HG03097 (cell line): ENCODE data around the gene ATP6V0D1.

ENCODE experiments used
- ATAC-seq: cut with Tn5 transposase; IDR thresholded peaks from one replicate; pipeline ENCODE4 v1.9.1; 2021; ENCODE audit not compliant: unreplicated experiment, low FRiP score

The ATP6V0D1 gene

DNA sequence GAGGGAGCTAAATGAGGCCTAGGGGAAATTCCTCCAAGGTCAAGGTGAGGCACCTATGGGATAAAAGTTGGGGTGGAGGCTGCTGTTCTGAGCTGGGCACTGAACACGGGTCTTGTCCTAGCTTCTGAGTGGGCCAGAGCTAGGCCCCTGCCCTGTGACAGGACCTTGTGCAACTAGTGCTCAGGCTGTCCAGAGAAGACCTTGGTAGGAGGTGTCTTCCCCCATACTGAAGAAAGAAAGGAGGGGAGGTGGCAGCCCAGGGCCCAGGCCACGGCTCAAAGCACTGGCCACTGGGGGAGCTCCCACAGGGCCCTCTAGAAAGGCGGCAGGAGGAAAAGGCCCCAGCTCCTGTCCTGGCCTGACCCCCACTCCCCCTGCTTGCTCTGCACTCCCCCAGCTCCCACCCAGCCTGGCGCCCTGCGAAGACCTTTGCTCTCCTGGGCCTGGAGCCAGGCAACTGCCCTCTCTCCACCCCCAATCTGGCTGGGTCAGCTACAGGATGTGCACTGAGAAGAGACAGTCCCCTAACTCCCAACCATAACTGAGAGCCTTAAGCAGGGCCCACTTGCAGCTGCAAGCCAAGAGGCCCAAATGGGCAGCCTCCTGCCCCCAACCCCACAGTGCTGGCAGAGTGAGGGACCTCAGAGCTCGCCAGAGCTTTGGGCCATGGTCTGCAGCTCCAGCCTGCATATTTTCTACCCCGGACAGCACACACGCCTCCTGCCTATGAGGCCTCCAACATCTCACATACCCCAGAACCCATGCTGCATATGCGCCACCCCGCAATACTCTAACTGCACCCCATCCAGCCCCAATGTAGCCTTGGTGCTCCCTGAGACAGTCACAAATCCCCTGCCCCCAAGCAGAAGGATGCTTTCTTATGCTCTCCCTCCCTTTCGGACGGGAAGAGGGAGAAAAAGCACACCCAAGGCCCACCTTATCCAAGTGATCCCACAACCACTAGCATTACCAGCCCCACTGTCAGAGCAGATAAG is 34.7 kb downstream of the ATP6V0D1 start:
- no peak for ATAC-seq

DNA sequence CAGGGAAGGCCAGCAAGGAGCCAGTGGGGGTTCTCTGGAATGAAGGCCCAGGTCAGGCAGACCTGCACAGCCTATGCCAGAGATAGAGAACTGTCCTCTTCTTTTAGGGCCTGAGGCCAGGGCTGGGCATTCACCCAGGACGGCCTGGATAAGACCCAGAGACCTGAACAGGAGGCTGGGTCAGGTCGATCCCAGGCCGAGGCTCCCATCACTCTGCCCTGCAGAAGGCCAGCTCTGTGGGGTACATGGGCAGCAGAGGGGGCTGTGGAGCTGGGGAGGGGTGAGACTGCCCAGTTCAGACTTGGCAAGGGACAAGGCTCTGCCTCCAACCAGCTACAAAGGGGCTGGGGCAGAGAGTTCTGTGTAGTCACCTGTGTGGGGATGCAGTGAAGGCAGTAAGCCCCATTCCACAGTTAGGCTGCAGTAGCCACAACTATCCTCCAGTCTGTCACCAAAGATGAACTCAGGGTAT is 35.5 kb downstream of the ATP6V0D1 start:
- no peak for ATAC-seq

DNA sequence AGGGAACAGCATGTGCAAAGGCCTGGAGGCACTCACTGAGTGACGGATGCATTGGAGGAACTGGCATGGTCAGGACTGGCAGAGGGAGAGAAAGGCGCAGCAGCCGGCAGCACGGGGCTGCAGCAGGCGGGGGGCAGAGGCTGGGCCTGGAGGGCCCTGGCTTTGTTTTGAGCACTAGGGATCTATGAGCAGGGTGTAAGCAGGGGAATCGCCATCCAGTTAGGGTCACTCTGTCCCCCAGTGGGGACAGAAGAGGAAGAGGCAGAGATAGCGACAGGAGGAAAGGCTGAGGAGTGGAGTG is 35.9 kb downstream of the ATP6V0D1 start:
- ATAC-seq, result no peak

DNA sequence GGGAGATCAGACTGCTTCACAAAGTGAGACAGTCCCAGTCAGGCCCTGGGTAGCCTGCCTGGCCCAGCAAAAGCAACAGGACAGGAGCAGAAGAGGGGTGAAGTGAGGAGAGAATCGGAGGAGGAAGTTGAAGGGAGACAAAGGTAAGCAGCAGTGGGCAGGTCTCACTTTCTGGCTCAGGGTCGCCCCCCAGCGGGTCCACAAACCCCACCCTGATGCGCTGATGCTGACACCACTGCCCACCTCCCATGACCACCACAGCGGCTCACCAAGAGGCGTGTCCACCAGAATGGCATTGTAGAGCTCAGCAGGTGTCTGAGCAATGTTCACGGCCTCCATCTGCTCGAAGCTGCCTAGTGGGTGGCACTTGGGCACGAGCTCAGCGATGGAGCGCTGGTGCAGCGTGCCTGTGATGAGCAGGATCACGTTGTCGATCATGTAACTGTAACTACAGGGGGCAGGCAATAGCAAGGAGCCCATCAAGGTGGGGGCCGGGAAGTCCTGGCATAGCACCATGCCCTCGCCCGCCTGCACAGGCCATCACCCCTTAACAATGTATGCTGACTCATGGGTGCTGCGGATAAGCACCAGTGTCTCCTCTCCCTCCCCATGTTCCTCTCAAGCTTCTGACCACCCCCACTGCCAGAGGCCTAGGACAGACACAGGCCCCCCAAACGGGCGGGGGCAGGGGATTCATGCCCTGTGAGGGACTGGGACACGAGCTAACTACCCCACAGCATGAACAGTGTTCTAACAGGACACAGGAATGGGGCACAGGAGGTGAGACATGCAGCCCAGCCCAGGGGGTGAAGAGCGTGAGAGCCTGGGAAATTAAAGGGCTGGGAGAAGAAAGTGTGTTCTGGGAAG is 36.5 kb downstream of the ATP6V0D1 start:
- ATAC-seq, result no peak

DNA sequence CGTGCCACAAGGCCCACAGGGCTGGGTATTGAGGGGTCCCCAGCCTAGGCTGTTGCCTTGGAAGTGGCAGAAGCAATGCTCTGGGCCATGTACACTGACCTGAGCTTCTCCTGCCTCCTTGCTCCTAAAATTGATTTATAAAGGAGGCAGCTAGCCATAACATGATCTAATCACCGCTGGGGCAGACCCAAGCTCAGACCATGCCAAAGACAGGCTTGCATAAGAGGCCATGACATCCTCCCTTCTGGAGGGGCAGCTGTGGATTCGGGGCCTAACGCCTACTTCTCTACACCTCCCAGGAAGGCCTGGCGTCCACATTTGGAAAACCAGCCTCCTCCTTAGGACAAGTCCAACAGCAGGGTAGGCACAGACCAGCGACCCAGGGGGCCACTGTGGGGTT is 37.7 kb downstream of the ATP6V0D1 start:
- no peak for ATAC-seq

DNA sequence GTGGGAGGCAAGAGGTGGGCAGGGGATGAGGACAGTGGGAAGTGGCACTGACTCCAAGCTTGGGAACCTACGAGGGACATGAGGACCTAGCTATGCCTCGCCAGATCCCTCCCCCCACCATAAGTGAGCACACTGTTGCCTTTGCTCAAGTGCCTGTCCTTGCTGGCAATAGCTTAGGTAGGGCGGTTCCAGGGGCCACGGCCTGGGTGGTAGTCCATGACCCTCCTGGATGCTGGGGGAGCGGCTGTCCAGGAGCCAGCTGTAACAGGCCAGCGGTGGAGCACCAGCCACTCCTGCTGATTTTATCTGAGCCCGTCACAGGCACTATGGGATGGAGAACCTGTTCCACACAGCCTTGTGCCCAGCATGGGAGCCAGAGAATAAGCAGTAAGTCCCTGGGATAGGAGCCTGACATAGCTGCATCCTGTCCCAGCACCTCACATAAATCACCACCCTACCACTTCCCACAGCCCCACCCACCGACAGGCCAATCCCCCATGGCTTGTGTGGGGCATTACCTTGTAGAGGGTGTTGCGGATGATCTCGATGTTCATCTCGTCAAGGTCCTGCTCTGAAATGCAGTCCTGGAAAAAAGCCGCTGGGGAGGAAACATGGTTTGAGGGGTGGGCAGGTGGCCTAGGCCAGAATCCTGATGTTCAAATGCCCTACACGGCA is 38.2 kb downstream of the ATP6V0D1 start:
- ATAC-seq, result no peak

DNA sequence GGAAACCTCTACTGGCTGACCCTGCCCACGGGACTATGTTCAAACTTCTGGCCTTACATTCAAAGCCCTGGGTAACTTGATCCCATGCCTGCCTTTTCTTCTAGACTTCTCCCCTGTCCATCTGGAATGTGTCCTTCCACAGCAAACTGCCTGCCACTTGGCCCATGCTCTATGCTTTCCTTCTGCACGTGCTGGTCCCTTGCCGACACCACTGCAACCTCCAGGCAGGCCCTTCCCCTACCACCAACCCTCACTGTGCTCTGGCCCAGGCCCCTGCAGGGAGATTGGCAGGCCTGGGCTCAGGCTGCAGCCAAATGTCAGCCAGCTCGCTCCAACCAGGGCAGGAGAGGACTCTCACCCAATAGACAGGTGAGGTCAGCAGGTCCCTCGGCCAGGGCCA is 39.0 kb downstream of the ATP6V0D1 start:
- no peak for ATAC-seq

DNA sequence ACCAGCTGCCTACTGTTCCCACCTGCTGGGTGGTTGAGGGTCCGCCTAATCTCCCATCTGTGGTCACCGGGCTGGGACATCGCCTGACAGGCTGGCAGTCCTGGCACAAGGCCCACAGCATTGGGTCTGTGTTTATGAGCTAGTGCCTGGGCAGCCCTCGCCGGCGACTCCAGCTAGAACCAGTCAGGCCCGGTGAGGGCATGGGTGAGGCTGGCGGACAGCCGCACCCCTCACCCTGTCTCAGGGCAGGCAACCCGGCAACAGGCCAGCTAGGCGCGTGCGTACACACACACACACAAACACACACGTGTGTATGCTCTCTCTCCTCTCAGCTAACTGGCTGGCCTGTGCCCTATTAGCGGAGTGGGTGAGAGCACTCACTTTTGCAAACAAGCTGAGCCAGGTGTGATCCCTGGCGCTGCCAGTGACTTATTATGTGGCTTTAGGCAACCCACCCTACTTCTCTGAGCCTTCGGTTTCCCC is 39.6 kb downstream of the ATP6V0D1 start:
- ATAC-seq, result no peak

DNA sequence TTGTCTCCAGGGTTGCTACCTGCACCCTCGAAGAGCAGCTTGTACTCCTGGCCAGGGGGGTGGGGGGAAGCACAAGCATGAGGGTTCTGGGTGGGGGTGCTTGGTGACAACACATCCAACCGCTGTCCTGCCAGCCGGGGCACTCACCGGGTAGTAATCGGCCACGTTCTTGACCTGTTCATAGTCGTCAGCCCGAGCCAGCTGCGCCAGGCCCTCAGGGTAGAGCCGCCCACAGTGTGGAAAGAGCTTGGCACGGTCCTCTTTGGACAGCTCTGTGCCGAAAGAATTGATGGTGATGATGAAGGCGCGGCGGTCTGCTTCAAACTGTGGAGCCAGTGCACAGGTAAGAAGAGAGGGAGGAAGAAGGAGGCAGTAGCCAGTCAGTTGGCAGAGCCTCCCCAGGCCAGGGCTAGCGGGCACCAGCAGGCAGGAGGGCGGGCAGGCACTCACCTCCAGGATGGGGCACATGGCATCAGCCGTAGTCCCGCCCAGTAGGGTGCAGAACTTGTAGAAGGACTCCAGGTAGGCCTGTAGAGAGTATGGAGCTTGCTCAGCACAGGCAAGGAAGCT is 42.0 kb downstream of the ATP6V0D1 start:
- no peak for ATAC-seq

DNA sequence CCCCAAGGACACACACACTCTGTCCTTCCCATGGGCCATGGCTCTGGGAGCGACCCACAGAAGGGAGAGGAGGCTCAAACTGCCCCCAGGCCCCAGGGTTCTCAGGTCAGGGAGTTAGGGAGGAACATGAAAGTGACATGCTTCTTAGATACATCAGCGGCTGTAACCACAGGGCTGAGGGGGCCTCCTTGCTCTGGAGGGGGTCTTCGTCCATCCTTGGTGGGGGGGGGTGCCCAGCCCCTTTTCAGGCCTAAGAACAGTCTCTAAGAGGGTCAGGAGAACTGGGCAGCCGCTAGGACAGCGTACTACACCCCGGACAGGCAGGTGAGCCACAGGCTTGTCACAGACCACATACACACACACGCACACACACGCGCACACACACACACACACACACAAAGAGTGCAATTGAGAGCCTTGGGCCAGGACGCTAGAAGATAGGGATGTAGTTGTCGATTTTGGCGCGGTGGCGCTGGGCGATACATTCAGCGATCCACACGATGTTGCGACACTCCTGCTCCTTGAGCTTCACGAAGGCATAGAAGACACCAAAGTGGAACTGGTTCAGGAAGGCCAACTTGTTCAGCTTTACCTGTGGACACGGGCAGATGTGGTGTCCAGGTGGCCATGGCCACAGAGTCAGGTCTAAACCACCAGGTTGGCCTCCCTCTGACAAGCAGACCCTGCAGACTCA is 42.7 kb downstream of the ATP6V0D1 start:
- ATAC-seq, result no peak

DNA sequence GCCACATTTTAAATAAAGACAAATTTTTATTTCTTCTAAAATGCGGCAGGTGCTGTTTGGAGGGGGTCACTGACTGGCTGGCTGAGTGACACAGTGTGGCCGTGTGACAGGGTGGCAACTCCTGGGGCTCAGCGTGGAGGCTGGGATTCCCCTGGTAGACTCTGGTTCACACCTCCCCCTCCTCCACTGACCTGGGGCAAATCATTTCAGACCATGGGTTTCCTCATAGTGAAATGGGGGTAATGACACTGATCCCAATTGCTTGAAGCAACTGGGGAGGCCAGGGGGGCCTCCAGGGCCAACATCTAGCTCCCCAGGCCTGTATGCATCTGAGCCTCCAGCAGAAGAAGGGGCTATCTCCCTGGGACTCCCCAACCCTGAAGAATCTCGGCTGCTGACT is 43.4 kb downstream of the ATP6V0D1 start:
- ATAC-seq, result no peak

DNA sequence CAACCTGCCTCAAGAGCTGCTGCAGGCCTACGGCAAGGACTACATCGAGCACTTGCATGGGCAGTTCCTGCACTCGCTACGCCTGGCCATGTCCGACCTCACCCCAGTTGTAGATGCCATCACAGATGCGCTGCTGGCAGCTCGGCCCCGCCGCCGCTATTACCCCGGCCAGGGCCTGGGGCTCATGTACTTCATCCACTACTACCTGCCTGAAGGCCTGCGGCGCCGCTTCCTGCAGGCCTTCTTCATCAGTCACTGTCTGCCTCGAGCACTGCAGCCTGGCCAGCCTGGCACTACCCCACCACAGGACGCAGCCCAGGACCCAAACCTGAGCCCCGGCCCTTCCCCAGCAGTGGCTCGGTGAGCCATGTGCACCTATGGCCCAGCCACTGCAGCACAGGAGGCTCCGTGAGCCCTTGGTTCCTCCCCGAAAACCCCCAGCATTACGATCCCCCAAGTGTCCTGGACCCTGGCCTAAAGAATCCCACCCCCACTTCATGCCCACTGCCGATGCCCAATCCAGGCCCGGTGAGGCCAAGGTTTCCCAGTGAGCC is 44.2 kb downstream of the ATP6V0D1 start:
- no peak for ATAC-seq

DNA sequence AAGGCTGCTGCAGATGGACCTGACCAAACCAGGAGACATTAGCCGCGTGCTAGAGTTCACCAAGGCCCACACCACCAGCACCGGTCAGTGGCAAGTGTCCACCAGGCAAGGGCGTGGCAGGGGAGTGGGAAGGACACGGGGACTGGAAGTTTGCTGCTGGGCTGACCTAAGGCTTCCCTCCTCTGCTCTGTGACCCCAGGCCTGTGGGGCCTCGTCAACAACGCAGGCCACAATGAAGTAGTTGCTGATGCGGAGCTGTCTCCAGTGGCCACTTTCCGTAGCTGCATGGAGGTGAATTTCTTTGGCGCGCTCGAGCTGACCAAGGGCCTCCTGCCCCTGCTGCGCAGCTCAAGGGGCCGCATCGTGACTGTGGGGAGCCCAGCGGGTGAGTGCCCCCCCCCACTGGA is 45.2 kb downstream of the ATP6V0D1 start:
- no peak for ATAC-seq

DNA sequence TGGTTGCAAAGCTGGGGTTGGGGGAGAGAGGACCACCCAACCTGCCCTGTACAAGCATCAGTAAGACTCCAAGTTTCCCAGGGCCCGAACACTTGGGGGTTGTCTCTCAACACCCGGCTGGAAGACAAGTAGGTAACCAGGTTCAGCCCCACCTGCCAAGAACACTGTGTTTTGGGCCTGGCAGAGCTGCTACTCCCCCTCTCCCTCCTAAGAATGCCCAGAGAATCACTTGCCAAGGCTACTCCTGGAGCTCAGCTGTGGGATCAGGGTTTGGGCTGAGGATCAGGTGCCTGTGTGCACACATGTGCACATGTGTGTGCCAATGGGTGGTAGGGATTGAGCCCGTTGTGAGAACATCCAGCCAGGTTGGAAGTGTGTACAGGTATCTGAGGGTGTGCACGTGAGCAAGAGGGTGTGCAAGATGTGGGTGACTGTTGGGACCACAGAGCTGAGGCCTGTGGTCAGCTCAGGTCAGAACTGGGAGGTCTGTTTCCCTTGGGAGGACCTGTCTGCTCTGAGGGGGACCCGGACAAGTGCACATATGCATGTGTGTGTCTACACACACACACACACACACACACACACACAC is 47.7 kb downstream of the ATP6V0D1 start:
- no peak for ATAC-seq

DNA sequence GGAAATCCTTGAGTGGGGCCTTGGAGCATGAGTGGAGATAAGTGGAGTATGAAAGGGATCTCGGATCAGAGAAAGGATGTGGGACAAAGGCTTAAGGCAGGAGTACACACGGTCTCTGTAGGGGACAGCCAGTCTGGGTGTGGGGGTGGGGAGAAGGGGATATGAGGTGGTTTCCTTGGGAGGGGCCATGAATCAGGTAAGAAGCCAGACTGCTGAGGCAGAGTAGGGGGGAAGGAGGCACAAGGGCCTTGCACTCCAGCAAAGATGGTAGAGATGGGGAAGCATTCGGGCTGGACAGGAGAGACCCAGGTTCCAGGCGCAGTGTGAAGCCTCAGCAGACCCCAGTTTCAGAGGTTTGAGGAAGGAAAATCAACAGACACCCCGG is 48.5 kb downstream of the ATP6V0D1 start:
- no peak for ATAC-seq

DNA sequence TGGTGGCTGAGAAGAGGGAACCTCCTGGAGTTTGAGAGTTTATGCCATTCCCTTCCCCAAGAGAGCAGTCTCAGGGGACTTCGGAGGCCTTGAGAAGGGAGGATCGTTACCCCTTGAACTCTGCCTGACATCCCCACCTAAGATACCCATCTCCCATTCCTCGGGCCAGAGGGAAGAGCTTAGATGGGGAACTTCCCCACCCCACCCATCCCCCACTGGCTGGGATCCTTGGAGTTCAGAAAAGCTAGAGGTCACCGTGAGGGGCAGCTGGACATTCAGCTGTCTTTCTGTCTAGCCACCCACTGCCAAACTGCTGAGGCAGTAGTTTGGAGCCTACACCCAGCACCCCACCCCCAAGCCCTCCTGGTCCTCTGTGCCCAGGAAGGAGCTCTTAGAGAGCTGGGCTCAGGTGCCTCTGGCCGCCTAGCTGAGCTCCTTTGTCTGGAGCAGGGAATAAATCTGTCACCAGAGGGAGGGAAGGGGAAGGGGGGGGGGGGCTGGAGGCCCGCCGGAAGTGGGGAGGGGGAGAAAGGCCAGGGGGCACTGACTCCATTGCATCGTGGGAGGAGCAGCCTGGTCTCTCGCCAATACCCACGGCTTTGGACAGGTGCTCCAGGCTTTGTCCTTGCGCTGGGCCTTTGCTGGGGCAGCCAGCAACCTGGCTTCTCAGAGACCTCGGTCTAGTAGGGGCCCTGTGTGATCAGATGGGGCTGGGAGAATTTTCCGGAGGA is 49.0 kb downstream of the ATP6V0D1 start:
- ATAC-seq, result no peak

DNA sequence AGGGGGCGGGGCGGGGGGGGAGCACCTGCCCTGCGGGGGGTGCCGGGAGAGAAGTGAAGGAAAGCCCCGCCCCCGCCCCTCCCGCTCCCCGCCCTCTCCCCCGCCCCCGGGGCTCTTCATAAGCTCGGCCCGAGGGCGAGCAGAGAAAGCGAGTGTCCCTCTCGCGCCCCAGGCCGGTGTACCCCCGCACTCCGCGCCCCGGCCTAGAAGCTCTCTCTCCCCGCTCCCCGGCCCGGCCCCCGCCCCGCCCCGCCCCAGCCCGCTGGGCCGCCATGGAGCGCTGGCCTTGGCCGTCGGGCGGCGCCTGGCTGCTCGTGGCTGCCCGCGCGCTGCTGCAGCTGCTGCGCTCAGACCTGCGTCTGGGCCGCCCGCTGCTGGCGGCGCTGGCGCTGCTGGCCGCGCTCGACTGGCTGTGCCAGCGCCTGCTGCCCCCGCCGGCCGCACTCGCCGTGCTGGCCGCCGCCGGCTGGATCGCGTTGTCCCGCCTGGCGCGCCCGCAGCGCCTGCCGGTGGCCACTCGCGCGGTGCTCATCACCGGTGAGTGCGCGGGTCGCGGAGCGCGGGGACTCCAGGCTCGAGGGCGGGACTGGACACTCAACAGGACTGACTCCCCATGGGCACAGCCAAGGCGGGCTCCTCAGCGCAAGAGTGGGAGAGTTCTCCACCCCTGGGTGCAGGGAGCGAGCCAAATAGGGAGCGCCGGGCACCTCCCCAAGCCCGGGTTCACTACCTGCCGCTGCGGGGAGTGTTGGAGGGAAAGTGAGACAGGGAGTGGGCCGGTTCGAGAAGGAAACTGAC is 49.8 kb downstream of the ATP6V0D1 start, which contains the start of gene HSD11B2:
Gene HSD11B2, plus strand, starts transcription at position 145 of the 798 bp plus-strand sequence. Its CDS starts 128 bp downstream, at position 273.
- no peak for ATAC-seq
